ENCODE data around the gene BTBD7.
"Not testable (repeated sequence)": the region's sequence is repeated elsewhere in the genome, so short reads cannot be mapped to it uniquely, and the experiment has no call there.

Gene BTBD7, protein sequence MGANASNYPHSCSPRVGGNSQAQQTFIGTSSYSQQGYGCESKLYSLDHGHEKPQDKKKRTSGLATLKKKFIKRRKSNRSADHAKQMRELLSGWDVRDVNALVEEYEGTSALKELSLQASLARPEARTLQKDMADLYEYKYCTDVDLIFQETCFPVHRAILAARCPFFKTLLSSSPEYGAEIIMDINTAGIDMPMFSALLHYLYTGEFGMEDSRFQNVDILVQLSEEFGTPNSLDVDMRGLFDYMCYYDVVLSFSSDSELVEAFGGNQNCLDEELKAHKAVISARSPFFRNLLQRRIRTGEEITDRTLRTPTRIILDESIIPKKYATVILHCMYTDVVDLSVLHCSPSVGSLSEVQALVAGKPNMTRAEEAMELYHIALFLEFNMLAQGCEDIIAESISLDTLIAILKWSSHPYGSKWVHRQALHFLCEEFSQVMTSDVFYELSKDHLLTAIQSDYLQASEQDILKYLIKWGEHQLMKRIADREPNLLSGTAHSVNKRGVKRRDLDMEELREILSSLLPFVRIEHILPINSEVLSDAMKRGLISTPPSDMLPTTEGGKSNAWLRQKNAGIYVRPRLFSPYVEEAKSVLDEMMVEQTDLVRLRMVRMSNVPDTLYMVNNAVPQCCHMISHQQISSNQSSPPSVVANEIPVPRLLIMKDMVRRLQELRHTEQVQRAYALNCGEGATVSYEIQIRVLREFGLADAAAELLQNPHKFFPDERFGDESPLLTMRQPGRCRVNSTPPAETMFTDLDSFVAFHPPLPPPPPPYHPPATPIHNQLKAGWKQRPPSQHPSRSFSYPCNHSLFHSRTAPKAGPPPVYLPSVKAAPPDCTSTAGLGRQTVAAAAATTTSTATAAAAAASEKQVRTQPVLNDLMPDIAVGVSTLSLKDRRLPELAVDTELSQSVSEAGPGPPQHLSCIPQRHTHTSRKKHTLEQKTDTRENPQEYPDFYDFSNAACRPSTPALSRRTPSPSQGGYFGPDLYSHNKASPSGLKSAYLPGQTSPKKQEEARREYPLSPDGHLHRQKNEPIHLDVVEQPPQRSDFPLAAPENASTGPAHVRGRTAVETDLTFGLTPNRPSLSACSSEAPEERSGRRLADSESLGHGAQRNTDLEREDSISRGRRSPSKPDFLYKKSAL

GRCh38 chr14:93332853-93333630, at the start of gene BTBD7:
Gene BTBD7 (minus strand): TSS chr14:93333036. CDS start chr14:93296051, 36,985 bp downstream.
- DNase-seq: peak; percentile 97

DNA sequence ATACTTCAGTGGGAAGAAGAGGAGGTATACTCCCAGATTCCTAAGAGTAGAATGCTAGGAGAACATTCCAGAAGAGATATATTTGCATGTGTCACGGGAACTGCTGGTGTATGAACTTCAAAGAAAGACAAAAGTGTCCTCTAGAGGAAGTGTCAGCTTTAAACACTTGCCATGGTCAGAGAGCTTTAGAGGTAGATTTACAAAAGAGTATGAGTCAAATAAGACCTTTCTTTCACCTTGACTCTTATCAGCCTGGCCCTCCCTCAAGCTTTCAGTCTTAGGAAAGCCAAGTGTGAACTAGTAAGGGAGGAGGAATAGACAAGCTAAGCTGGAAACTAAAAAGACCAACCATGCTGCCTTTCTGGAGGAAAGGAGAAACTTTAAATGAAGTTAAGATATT, 48.8 kb upstream of the BTBD7 start:
- no peak for DNase-seq

- DNase-seq: no peak
Measured at GRCh38 chr14:93379831-93380230, 47.0 kb upstream of the BTBD7 start.

DNA sequence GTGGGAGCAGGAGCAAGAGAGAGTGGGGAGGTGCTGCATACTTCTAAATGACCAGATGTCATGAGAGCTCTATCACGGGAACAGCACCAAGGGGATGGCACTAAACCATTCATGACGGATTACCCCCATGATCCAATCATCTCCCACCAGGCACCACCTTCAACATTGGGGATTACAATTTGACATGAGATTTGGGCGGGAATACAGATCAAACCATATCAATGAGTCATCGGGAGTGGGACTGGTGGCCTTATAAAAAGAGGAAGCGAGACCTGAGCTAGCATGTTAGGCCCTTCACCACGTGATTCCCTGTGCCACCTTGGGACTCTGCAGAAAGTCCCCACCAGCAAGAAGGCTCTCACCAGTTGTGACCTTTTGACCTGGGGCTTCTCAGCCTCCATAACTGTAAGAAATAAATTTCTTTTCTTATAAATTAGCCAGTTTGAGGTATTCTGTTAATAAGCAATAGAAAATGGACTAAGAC, 42.9 kb upstream of the BTBD7 start:
- no peak for DNase-seq

GRCh38 chr14:93369713-93370266, 37.0 kb upstream of the BTBD7 start:
- DNase-seq: no peak

- DNase-seq: no peak
Measured at GRCh38 chr14:93368996-93369712, 36.3 kb upstream of the BTBD7 start.

GRCh38 chr14:93354873-93355272, 22.0 kb upstream of the BTBD7 start:
- not testable (repeated sequence) for DNase-seq

DNA sequence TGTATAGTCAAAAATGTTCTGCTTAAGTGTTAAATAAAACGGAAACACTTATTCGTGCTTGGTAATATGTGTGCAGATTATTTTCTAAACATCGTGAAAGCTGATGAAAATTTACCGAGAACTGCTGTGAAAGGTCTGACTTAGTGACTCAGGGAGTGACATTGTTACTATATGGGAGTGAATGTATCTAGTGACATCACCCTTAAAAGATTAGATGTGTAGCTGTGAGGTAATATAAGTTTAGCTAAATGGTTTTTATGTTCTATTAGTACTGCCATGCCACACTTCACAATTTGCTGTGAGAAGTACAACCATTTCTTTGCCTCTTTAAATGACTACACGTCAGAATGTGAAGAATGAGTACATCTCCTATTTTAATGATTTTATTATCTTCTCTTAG, 15.5 kb upstream of the BTBD7 start:
- no peak for DNase-seq

DNA sequence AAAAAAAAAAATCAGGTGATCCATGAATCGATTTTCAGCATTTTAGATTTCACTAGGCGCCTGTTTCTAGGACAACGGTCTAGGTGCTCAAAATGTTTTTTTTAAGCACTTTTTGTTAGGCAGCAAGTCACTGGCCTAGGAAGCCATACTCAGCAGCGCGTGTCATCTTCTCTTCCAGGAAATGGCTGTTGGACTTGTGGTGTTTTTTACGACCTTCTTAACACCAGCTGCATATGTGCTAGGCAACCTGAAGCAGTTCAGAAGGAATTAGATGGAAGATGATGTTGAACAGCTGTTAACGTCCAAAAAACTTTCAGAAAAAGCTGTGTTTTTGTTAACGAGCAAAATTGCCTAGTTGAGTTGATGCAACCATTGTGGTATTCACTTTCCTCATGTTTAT, 15.0 kb upstream of the BTBD7 start:
- DNase-seq: no peak

- no peak for DNase-seq
Measured at GRCh38 chr14:93346926-93347721, 14.3 kb upstream of the BTBD7 start, which contains the start of gene COX8C. Gene COX8C (plus strand): TSS chr14:93347182. CDS start chr14:93347269, 87 bp downstream.

DNA sequence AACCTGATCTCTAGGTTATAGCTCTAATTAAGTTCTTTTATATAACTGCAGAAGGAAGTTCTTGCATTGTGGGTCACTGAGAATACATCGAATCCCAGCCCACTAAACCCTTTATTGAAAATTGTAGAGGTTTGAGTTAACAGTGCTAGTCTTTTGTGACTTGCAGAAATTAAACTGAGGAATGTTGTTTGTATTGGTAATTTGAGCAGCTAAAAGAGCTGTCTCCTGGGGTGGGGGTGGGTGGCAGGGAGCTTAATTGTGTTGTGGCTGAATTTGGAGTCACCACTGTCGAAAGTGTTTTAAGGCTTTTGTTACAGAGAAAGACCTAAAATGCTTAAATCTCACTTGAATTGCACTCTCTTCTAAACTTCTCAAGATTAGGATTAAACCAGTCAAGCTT, 11.0 kb upstream of the BTBD7 start:
- no peak for DNase-seq

- no peak for DNase-seq
Measured at GRCh38 chr14:93343266-93343665, 10.4 kb upstream of the BTBD7 start.

- DNase-seq: no peak
Measured at GRCh38 chr14:93337884-93338283, 5.0 kb upstream of the BTBD7 start.

GRCh38 chr14:93337143-93337753, 4.4 kb upstream of the BTBD7 start:
- DNase-seq: no peak

- DNase-seq: no peak
Measured at GRCh38 chr14:93333631-93334103, 831 bp upstream of the BTBD7 start.

- no peak for DNase-seq
Measured at GRCh38 chr14:93332397-93332852, 411 bp downstream of the BTBD7 start.

- DNase-seq: no peak
Measured at GRCh38 chr14:93331728-93332396, 974 bp downstream of the BTBD7 start.

GRCh38 chr14:93331002-93331727, 1.7 kb downstream of the BTBD7 start:
- no peak for DNase-seq
